Tibial nerve (tissue), 4 donors: ENCODE results near the gene SRPRB. TPM values are rescaled to one million over a fixed set of nuclear protein-coding genes. Genes with fewer than 3 reads are reported as not detected.

Experiments used
- DNase-seq, 2 donors: peaks; one replicate each; pipeline ENCODE4 v3.0.0-alpha.2; 2019; ENCODE audit warnings: low spot score in 2 of 2
- H3K27ac ChIP-seq, 4 donors: fragments of 200-600 bp; sonication (generic) in 3 of 4; one replicate each; pipeline ENCODE4 v1.5.1; 2017 to 2019; ENCODE audit warnings: mild to moderate bottlenecking in 1 of 4
- H3K27me3 ChIP-seq, 2 donors: fragments of 200-600 bp; sonication (generic) in 1 of 2; one replicate each; pipeline versions ENCODE4 v1.5.1 to v1.6.0; 2017 to 2019
- H3K36me3 ChIP-seq, 3 donors: fragments of 200-600 bp; sonication (generic); one replicate each; pipeline ENCODE4 v1.5.1; 2018 to 2019
- H3K4me1 ChIP-seq, 4 donors: fragments of 200-600 bp; sonication (generic) in 3 of 4; one replicate each; pipeline ENCODE4 v1.5.1; 2017 to 2019
- H3K4me3 ChIP-seq, 4 donors: fragments of 200-600 bp; sonication (generic) in 3 of 4; one replicate each; pipeline ENCODE4 v1.5.1; 2017 to 2019; ENCODE audit warnings: mild to moderate bottlenecking in 1 of 4, moderate library complexity in 1 of 4
- H3K9me3 ChIP-seq, 4 donors: fragments of 200-600 bp; sonication (generic) in 3 of 4; one replicate each; pipeline ENCODE4 v1.5.1; 2017 to 2019
- CTCF ChIP-seq, 5 experiments: fragments of 200-600 bp in 3 of 5; fragments of 450-650 bp in 2 of 5; sonication (generic) in 3 of 5; IDR thresholded peaks; one replicate each; pipeline ENCODE4 v1.5.1; 2016 to 2019; ENCODE audit warnings: antibody characterized with exemption in 5 of 5, mild to moderate bottlenecking in 3 of 5, moderate library complexity in 2 of 5
- EP300 ChIP-seq, 2 donors: sonication (generic); formaldehyde crosslinking; IDR thresholded peaks; one replicate each; pipeline ENCODE4 v1.6.1; 2017; ENCODE audit warnings: antibody characterized with exemption in 2 of 2, mild to moderate bottlenecking in 1 of 2
- POLR2A ChIP-seq, 2 donors: fragments of 450-650 bp; IDR thresholded peaks; one replicate each; pipeline ENCODE4 v1.6.1; 2017; ENCODE audit warnings: antibody characterized with exemption in 2 of 2, mild to moderate bottlenecking in 2 of 2, moderate library complexity in 2 of 2
- WGBS, 2 donors: methylation state at CpG; one replicate each; pipeline ENCODE4 v1.1.5; 2018; 5-methylcytosine and 5-hydroxymethylcytosine counted together
- total RNA-seq, 4 donors: library from RNA; depleted of rRNA; stranded (reverse); fragments of >200 nt; gene quantifications; one replicate each; pipeline ENCODE4 v1.1.0, GENCODE V29; 2016

Gene SRPRB
- total RNA-seq, 4 donors from 2014 or later = 14.3 to 19.7 (median 18.0) TPM

- peaks cover 0 to 5% (median 0%) of the 10 kb centered on the region in 3 donors for H3K36me3 ChIP-seq
- TF ChIP-seq POLR2A (IDR thresholded peaks at IDR 0.05) (no peak), EP300 (IDR thresholded peaks at IDR 0.05) (no peak), CTCF (IDR thresholded peaks at IDR 0.05) (no peak)
- 86 to 92% methylated on average over 12 of the region's 12 CpGs for whole genome bisulfite sequencing, 2 donors
Observed at GRCh38 chr3:133838916-133839800, 33.5 kb downstream of the SRPRB start.

DNA sequence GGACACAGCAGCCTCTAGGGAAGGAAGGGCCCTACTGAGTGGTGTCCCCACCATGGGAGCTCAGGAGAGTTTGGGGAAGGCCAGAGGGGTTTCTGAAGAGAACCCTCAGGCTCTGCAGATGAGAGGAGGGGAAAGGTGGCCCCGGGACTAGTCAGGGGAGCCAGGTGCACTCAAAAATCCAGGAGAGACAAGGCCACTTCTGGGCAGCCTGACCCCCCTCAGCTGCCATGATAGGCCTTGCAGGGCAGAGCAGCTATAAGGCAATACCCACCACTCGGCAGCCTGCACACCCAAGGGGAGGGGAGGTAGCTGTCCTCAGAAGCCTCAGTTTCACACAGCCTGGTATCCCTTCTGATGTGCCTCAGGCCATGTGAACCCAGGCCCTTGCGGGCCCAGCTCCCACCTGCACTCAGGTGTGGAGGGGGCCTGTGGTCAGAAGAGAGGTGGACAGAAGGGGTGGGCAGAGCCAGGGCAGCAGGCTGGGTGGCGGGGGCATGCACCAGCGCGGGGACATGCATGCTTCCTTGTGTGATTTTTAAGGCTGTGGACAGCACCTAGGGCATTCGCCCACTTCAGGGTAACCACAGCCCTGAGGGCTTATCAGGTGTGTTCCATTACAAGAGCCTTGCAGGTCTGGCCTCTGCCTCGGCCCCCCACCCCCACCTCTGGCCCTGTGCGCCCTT lies 34.6 kb downstream of the SRPRB start:
- Histone ChIP-seq H3K27me3 (no peaks in the 10 kb centered on the region), H3K9me3 (peaks cover 0 to 3% (median 0%) of the 10 kb centered on the region in 4 donors), H3K36me3 (peaks cover 0 to 5% (median 0%) of the 10 kb centered on the region in 3 donors), H3K4me1 (no peaks in the 10 kb centered on the region), H3K27ac (no peak overlapping the region), H3K4me3 (no peak overlapping the region)
- TF ChIP-seq POLR2A (IDR thresholded peaks at IDR 0.05) (no peak), CTCF (IDR thresholded peaks at IDR 0.05) (no peak), EP300 (IDR thresholded peaks at IDR 0.05) (no peak)
- DNase-seq = no peak
- WGBS, 2 donors = 86 to 93% methylated on average over 8 to 9 of the region's 9 CpGs

More at GRCh38 chr3:133838916-133839800, 33.5 kb downstream of the SRPRB start:
- Histone ChIP-seq H3K27me3 (no peaks in the 10 kb centered on the region), H3K4me1 (no peaks in the 10 kb centered on the region), H3K9me3 (no peaks in the 10 kb centered on the region), H3K27ac (no peak overlapping the region), H3K4me3 (no peak overlapping the region)
- no peak for DNase-seq

DNA sequence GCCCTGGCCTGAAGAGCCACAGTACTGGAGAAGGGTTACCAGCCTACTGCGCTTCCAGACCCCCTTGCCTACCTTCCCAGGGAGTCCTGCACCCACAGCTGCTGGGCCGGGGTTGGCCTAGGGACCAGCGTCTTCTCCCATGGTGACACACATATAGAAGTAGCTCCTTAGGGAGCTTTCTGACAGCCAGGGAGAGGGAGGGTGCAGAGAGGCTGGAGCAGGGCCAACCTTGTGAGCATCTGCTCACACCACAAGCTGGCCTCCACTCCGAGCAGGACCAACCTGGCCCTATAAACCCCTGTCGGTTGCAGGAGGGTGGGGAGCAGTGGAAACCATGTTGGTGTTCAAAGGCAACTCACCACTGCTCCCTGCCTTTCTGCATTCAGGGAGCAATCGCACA lies 35.2 kb downstream of the SRPRB start:
- TF ChIP-seq POLR2A (IDR thresholded peaks at IDR 0.05) (no peak), EP300 (IDR thresholded peaks at IDR 0.05) (no peak), CTCF (IDR thresholded peaks at IDR 0.05) (no peak)
- Histone ChIP-seq H3K27ac (no peak overlapping the region), H3K27me3 (no peaks in the 10 kb centered on the region), H3K4me3 (no peak overlapping the region), H3K36me3 (peaks cover 0 to 5% (median 0%) of the 10 kb centered on the region in 3 donors), H3K4me1 (no peaks in the 10 kb centered on the region), H3K9me3 (peaks cover 0 to 5% (median 0%) of the 10 kb centered on the region in 4 donors)
- WGBS, 2 donors = 92 to 93% methylated on average over 4 to 6 of the region's 6 CpGs
- no peak for DNase-seq

DNA sequence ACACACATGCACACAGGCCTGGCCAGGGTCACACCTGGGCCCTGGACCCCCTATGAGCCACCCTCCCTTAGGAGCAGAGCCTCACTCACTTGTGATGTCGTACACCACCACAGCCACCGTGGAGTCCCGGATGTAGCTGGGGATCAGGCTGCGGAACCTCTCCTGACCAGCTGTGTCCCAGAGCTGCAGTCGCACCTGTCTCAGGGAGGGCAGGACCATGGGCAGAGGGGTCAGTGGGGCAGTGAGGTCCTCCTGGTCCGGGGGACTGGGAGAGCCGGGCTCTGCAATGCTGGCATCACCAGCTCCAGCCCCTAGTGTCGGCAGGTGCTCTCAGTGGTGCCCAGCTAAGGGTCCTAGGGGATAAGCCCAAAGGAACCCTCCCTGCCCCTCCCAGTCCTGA lies 35.6 kb downstream of the SRPRB start:
- peaks cover 0 to 5% (median 0%) of the 10 kb centered on the region in 4 donors for H3K9me3 ChIP-seq
- no peak overlapping the region for H3K4me3 ChIP-seq
- WGBS, 2 donors = 89 to 92% methylated on average over 6 to 8 of the region's 8 CpGs
- TF ChIP-seq CTCF (IDR thresholded peaks at IDR 0.05) = no peak
- TF ChIP-seq POLR2A (IDR thresholded peaks at IDR 0.05) = no peak
- TF ChIP-seq EP300 (IDR thresholded peaks at IDR 0.05) = no peak
- no peak overlapping the region for H3K27ac ChIP-seq
- H3K27me3 ChIP-seq = no peaks in the 10 kb centered on the region
- no peaks in the 10 kb centered on the region for H3K4me1 ChIP-seq
- H3K36me3 ChIP-seq = peaks cover 0 to 5% (median 0%) of the 10 kb centered on the region in 3 donors
- DNase-seq = no peak

DNA sequence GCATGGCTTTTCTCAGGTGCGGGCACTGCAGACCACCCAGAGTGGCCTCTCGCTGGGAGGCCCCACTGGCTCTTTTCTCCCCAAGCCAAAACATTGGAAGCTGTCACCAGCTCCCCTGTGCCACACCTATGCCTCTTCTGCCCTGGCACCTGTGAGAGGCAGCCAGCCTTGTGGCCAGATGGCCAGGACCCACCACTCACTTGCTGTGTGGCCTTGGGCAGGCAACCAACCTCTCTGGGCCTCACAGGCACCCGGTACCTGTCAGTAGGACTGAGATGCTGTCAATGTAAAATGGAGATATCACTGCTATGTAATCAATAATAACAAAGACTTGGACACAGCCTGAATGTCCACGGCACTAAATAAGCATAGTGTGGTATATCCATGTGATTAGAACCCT lies 36.5 kb downstream of the SRPRB start:
- H3K9me3 ChIP-seq = peaks cover 0 to 5% (median 0%) of the 10 kb centered on the region in 4 donors
- peaks cover 0 to 5% (median 0%) of the 10 kb centered on the region in 3 donors for H3K36me3 ChIP-seq
- WGBS, 2 donors = 84% methylated on average over 4 of the region's 4 CpGs
- TF ChIP-seq EP300 (IDR thresholded peaks at IDR 0.05) (no peak), POLR2A (IDR thresholded peaks at IDR 0.05) (no peak), CTCF (IDR thresholded peaks at IDR 0.05) (no peak)
- H3K4me3 ChIP-seq = no peak overlapping the region
- no peak for DNase-seq
- H3K27me3 ChIP-seq = no peaks in the 10 kb centered on the region
- H3K27ac ChIP-seq = no peak overlapping the region
- H3K4me1 ChIP-seq = no peaks in the 10 kb centered on the region
